Neural cell (in vitro differentiated cells): Measurements from ENCODE around the gene CDK15. TPM values are rescaled to one million over a fixed set of nuclear protein-coding genes. Genes with fewer than 3 reads are reported as not detected.

Experiments used
- H2AFZ ChIP-seq: fragments of 200-600, 300-800 bp; sonication (generic), shearing (Covaris generic); 2 replicates; pipeline ENCODE4 v1.6.0; 2014; ENCODE audit warnings: low read depth, mild to moderate bottlenecking, antibody characterized with exemption, low read length, moderate library complexity
- H3F3A ChIP-seq: fragments of 200-600 bp; shearing (Covaris generic); 2 replicates; pipeline ENCODE4 v1.6.1; 2016; ENCODE audit warnings: mild to moderate bottlenecking, moderate library complexity, mixed read lengths, antibody characterized with exemption, low read length; ENCODE audit not compliant: insufficient read depth, poor library complexity, severe bottlenecking
- H3K27ac ChIP-seq: fragments of 200-600, 300-800 bp; sonication (generic), shearing (Covaris generic); 2 replicates; pipeline ENCODE4 v1.5.1; 2014; ENCODE audit warnings: mild to moderate bottlenecking, low read length, moderate library complexity
- H3K27me3 ChIP-seq: fragments of 300-800, 200-600 bp; sonication (generic), shearing (Covaris generic); 2 replicates; pipeline ENCODE4 v1.6.0; 2014; ENCODE audit warnings: mild to moderate bottlenecking, low read depth, low read length, moderate library complexity; ENCODE audit not compliant: insufficient read depth
- H3K36me3 ChIP-seq: fragments of 300-800, 200-600 bp; sonication (generic), shearing (Covaris generic); 2 replicates; pipeline ENCODE4 v1.5.1; 2014; ENCODE audit warnings: mild to moderate bottlenecking, antibody characterized with exemption, low read length, moderate library complexity; ENCODE audit not compliant: insufficient read depth
- H3K4me2 ChIP-seq: fragments of 300-800, 200-600 bp; sonication (generic), shearing (Covaris generic); 2 replicates; pipeline ENCODE4 v1.6.0; 2014; ENCODE audit warnings: mild to moderate bottlenecking, low read length
- H3K4me3 ChIP-seq: fragments of 300-800, 200-600 bp; sonication (generic), shearing (Covaris generic); 2 replicates; pipeline ENCODE4 v1.5.1; 2014; ENCODE audit warnings: mild to moderate bottlenecking, low read length, moderate library complexity
- H3K79me2 ChIP-seq: fragments of 200-600 bp; shearing (Covaris generic); replicated peaks from 2 replicates; pipeline ENCODE4 v1.6.0; 2014; ENCODE audit warnings: mild to moderate bottlenecking, low read length, moderate library complexity; ENCODE audit not compliant: insufficient read depth
- H3K9ac ChIP-seq: fragments of 300-800, 200-600 bp; sonication (generic), shearing (Covaris generic); 2 replicates; pipeline ENCODE4 v1.6.1; 2016; ENCODE audit warnings: mild to moderate bottlenecking, low read length, mixed read lengths
- H3K9me2 ChIP-seq: fragments of 200-600 bp; shearing (Covaris generic); 2 replicates; pipeline ENCODE4 v1.6.1; 2016; ENCODE audit warnings: mild to moderate bottlenecking, low read length, mixed read lengths; ENCODE audit not compliant: insufficient read depth
- H3K9me3 ChIP-seq: fragments of 200-600, 300-800 bp; sonication (generic), shearing (Covaris generic); 2 replicates; pipeline ENCODE4 v1.6.1; 2016; ENCODE audit warnings: mild to moderate bottlenecking, mixed run types, low read length, moderate library complexity, mixed read lengths
- H4K20me1 ChIP-seq: fragments of 200-600 bp; shearing (Covaris generic); 2 replicates; pipeline ENCODE4 v1.6.1; 2016; ENCODE audit warnings: mild to moderate bottlenecking, mixed run types; ENCODE audit not compliant: insufficient read depth
- EP300 ChIP-seq: fragments of 450-650 bp; conservative IDR thresholded peaks from 2 replicates; pipeline ENCODE4 v1.6.1; 2014; ENCODE audit warnings: antibody characterized with exemption, mild to moderate bottlenecking, moderate library complexity; ENCODE audit not compliant: poor library complexity, severe bottlenecking
- EZH2 ChIP-seq: fragments of 200-600, 300-800 bp; shearing (Covaris generic), sonication (generic); IDR thresholded peaks from 2 replicates; pipeline ENCODE4 v1.6.1; 2014; ENCODE audit warnings: antibody characterized with exemption, low read length, borderline replicate concordance, mild to moderate bottlenecking; ENCODE audit not compliant: insufficient read depth, poor library complexity, severe bottlenecking
- MXI1 ChIP-seq: fragments of 450-650 bp; conservative IDR thresholded peaks from 2 replicates; pipeline ENCODE4 v1.6.1; 2014; ENCODE audit warnings: antibody characterized with exemption, mild to moderate bottlenecking; ENCODE audit not compliant: poor library complexity, severe bottlenecking
- POLR2AphosphoS5 ChIP-seq: IDR thresholded peaks from 2 replicates; pipeline ENCODE4 v1.6.1; 2012
- RAD21 ChIP-seq: fragments of 450-650 bp; conservative IDR thresholded peaks from 2 replicates; pipeline ENCODE4 v1.6.1; 2014; ENCODE audit warnings: antibody characterized with exemption, mild to moderate bottlenecking, moderate library complexity
- SMC3 ChIP-seq: fragments of 450-650 bp; conservative IDR thresholded peaks from 2 replicates; pipeline ENCODE4 v1.6.1; 2014; ENCODE audit warnings: antibody characterized with exemption, mild to moderate bottlenecking, moderate library complexity; ENCODE audit not compliant: poor library complexity
- TAF1 ChIP-seq: IDR thresholded peaks from 2 replicates; pipeline ENCODE4 v1.6.1; 2012; ENCODE audit warnings: low read depth
- polyA plus RNA-seq: library from polyadenylated mRNA; depleted of rRNA; stranded (reverse); fragments of >200 nt; gene quantifications from 2 replicates; pipeline ENCODE4 v1.2.3, GENCODE V29; 2014
- TF ChIP-seq, protein P1 (sequence below): fragments of 450-650 bp; IDR thresholded peaks from 2 replicates; pipeline ENCODE4 v1.5.1; 2014; ENCODE audit warnings: antibody characterized with exemption, mild to moderate bottlenecking, moderate library complexity; ENCODE audit not compliant: poor library complexity, severe bottlenecking
- TF ChIP-seq, protein P2 (sequence below): IDR thresholded peaks from 2 replicates; pipeline ENCODE4 v1.6.1; 2012; ENCODE audit warnings: borderline replicate concordance

CDK15 gene
- polyA plus RNA-seq, 1 donor from 2014 or later: 0.09 TPM

DNA sequence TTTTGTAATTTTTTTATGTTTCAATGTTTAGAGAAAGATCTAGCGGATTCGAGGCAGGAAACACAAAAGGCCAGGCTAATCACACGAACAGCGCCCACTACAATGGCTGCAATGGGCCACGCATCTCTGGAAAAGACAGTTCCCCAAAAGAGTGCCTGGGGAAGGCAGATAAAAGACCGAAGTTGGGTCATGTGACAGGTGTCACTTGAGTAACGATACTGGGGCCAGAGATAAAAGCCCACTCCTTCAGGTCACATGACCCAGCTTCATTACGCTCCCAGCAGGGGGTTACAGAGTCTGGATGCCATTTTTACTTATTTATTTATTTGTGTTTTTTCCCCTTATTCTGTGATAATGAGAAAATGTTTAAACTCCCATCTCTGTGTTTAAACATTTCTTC is 95.4 kb downstream of the CDK15 start:
- Histone ChIP-seq H3K9ac (no peak overlapping the region), H4K20me1 (no peaks in the 10 kb centered on the region), H3K9me2 (no peaks in the 10 kb centered on the region), H3F3A (no peaks in the 10 kb centered on the region), H3K27me3 (no peaks in the 10 kb centered on the region), H3K4me3 (no peak overlapping the region), H3K9me3 (no peaks in the 10 kb centered on the region), H3K27ac (no peak overlapping the region), H3K36me3 (no peaks in the 10 kb centered on the region), H2AFZ (no peak overlapping the region), H3K4me2 (no peak overlapping the region), H3K79me2 (no peaks in the 10 kb centered on the region)
- TF ChIP-seq, protein P1, sequence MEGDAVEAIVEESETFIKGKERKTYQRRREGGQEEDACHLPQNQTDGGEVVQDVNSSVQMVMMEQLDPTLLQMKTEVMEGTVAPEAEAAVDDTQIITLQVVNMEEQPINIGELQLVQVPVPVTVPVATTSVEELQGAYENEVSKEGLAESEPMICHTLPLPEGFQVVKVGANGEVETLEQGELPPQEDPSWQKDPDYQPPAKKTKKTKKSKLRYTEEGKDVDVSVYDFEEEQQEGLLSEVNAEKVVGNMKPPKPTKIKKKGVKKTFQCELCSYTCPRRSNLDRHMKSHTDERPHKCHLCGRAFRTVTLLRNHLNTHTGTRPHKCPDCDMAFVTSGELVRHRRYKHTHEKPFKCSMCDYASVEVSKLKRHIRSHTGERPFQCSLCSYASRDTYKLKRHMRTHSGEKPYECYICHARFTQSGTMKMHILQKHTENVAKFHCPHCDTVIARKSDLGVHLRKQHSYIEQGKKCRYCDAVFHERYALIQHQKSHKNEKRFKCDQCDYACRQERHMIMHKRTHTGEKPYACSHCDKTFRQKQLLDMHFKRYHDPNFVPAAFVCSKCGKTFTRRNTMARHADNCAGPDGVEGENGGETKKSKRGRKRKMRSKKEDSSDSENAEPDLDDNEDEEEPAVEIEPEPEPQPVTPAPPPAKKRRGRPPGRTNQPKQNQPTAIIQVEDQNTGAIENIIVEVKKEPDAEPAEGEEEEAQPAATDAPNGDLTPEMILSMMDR: no peak
- TF ChIP-seq EP300: no peak
- TF ChIP-seq TAF1: no peak
- TF ChIP-seq RAD21: no peak

DNA sequence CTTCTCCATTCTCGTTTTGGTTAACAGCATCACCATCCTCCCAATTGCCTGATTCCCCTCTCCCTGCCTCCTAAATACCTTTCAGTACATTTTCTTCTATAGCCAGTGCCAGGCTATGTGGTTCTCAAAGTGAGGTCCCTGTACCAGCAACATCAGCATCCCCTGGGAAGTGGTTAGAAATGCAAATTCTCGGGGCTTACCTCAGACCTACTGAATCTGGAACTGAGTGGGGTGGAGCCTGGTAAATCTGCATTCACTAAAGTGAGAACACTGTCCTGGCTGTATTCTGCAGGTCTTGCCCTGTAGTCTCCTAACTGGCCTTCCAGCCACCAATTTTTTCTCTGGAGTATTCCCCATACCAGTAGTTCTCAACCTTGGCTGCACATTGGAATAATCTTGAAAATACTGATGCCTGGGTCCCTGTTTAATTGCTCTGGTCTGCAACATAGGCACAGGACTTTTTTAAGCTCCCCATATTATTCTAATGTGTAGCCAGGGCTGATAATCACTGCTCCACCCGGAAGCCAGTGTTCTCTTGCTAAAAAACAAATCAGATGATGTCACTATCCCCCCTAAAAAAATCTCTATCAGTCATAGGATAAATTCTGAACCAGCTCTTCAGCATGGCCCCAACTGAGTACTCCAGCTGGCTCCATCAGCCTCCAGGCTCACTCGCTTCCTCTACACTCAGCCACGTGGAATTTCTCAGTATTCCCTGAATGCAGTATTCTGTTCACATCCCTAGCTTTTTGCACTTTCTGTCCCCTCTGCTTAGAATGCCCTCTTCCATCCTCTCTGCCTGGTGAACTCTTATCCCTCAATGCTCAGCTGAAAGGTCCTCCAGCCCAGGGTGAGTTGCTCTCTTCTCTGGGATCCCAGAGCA is 98.4 kb downstream of the CDK15 start:
- H4K20me1 ChIP-seq: no peaks in the 10 kb centered on the region
- H3K79me2 ChIP-seq: no peaks in the 10 kb centered on the region
- H2AFZ ChIP-seq: no peak overlapping the region
- no peak overlapping the region for H3K27ac ChIP-seq
- no peaks in the 10 kb centered on the region for H3F3A ChIP-seq
- no peak overlapping the region for H3K4me3 ChIP-seq
- H3K4me2 ChIP-seq: no peak overlapping the region
- H3K36me3 ChIP-seq: no peaks in the 10 kb centered on the region
- TF ChIP-seq, protein P1: no peak
- TF ChIP-seq POLR2AphosphoS5: no peak
- no peak for TF ChIP-seq EZH2
- no peak for TF ChIP-seq RAD21
- TF ChIP-seq MXI1: no peak
- no peak for TF ChIP-seq TAF1
- TF ChIP-seq EP300: no peak
- TF ChIP-seq, protein P2, sequence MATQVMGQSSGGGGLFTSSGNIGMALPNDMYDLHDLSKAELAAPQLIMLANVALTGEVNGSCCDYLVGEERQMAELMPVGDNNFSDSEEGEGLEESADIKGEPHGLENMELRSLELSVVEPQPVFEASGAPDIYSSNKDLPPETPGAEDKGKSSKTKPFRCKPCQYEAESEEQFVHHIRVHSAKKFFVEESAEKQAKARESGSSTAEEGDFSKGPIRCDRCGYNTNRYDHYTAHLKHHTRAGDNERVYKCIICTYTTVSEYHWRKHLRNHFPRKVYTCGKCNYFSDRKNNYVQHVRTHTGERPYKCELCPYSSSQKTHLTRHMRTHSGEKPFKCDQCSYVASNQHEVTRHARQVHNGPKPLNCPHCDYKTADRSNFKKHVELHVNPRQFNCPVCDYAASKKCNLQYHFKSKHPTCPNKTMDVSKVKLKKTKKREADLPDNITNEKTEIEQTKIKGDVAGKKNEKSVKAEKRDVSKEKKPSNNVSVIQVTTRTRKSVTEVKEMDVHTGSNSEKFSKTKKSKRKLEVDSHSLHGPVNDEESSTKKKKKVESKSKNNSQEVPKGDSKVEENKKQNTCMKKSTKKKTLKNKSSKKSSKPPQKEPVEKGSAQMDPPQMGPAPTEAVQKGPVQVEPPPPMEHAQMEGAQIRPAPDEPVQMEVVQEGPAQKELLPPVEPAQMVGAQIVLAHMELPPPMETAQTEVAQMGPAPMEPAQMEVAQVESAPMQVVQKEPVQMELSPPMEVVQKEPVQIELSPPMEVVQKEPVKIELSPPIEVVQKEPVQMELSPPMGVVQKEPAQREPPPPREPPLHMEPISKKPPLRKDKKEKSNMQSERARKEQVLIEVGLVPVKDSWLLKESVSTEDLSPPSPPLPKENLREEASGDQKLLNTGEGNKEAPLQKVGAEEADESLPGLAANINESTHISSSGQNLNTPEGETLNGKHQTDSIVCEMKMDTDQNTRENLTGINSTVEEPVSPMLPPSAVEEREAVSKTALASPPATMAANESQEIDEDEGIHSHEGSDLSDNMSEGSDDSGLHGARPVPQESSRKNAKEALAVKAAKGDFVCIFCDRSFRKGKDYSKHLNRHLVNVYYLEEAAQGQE: no peak
- no peak for TF ChIP-seq SMC3
- no peak overlapping the region for H3K9ac ChIP-seq
- no peaks in the 10 kb centered on the region for H3K9me3 ChIP-seq
- no peaks in the 10 kb centered on the region for H3K27me3 ChIP-seq
- no peaks in the 10 kb centered on the region for H3K9me2 ChIP-seq
